Middle frontal gyrus (tissue), 1 donor: ENCODE data around the gene RNF146.
A peak's percentile ranks its signal among the peaks of the same experiment; 100 is the strongest.
"Not testable (repeated sequence)": the region's sequence is repeated elsewhere in the genome, so short reads cannot be mapped to it uniquely, and the experiment has no call there.

Experiments used
- DNase-seq: peaks from one replicate; pipeline ENCODE4 v3.0.0-alpha.2; 2015; ENCODE audit warnings: low spot score; ENCODE audit errors: extremely low spot score

RNF146 gene

GRCh38 chr6:127266178-127266891 lies at the start of gene RNF146:
Gene RNF146 (plus strand): TSS chr6:127266864. CDS start chr6:127280339, 13,475 bp downstream.
- peak; percentile 84 for DNase-seq

- DNase-seq = no peak
Observed at GRCh38 chr6:127219869-127220268, 46.8 kb upstream of the RNF146 start.

- no peak for DNase-seq
Observed at GRCh38 chr6:127221201-127221600, 45.5 kb upstream of the RNF146 start.

GRCh38 chr6:127222418-127222817 lies 44.2 kb upstream of the RNF146 start:
- no peak for DNase-seq

- no peak for DNase-seq
Observed at GRCh38 chr6:127225497-127225896, 41.2 kb upstream of the RNF146 start.

DNA sequence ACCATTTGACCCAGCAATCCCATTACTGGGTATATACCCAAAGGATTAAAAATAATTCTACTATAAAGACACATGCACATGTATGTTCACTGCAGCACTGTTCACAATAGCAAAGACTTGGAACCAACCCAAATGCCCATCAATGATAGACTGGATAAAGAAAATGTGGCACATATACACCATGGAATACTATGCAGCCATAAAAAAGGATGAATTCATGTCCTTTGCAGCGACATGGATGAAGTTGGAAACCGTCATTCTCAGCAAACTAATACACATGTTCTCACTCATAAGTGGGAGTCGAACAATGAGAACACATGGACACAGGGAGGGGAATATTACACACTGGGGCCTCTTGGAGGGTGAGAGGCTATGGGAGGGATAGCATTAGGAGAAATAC lies 32.8 kb upstream of the RNF146 start:
- DNase-seq = not testable (repeated sequence)

DNA sequence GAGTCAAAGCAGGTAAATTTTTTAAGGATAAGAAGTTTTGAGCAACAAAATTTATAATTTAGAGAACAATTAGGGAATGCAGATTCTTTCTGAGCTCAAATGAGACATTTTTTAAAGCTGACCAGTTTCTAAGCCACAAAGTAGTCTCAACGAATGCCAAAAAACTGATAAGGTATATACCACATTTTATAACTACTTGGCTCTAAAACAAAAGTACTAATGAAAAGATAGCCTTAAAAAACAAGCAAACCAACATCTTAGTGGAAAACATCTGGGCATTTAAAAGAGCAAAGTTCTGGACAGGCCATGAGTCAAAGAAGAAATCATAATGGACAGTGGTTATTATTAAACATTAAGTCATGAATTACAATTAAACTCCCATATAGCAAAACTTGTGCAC lies 23.2 kb upstream of the RNF146 start:
- no peak for DNase-seq

DNA sequence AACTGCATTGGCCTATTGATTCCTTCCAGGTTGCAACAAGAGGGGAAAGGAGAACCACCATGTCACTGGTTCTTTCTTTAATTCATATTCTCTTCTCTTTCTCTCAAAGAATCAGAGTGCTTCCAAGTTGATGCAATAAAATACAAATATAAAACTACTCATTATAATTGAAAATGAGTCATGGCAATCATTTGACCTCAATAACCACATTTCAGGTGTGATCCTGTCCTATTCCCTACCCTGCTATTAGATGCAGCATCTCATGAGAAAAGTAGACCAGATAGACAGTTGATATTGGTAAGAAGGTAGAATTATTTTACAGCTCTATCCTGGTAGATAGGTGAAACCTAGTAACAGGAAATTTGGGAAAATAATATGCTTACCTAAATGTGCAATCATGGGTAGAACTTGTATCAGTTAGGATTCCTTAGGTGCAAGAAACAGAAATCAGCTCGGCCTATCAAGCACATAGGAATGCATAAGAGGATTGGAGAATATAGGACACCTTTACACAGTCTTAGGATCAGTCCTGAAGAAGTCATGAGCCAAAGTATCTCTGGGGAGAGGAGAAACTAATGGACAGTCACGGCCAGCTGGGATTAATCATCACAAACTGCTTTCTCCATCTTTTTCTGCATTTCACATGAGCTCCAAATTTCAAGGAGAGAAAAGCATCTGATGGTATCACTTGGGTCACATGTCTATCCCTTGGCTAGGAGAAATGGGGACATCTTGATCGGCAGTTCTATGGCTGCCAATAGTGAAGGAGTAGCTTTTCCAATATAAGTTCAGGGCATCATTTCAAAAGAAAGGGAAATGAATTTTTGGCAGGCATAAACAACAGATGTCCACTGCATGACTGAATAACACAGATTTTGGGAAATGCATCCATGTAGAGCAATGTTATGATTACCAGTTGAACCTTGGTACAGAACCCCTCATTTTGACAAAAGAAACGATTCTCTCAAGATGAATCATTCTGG lies 19.3 kb upstream of the RNF146 start:
- no peak for DNase-seq

GRCh38 chr6:127249621-127250020 lies 17.0 kb upstream of the RNF146 start:
- DNase-seq = no peak

- DNase-seq = no peak
Observed at GRCh38 chr6:127255286-127255685, 11.4 kb upstream of the RNF146 start.

DNA sequence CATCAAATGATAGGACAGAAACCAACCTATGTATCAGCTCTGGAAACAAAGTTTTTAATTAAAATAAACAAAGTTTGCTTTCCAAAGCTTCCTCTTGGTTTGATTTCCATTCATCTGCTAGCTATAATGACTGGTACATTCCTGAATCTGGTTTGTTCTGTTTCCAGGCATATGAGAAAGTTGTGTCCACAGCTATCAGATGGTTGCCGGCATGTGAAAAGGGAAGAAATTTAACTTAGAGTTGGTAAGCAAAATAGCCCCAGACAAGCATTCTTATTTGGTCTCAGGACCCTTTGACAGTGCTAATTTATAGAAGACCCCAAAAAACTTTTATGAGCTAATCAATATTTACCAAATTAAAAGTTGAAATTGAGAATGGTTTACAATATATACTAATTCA lies 3.8 kb upstream of the RNF146 start:
- DNase-seq = no peak

DNA sequence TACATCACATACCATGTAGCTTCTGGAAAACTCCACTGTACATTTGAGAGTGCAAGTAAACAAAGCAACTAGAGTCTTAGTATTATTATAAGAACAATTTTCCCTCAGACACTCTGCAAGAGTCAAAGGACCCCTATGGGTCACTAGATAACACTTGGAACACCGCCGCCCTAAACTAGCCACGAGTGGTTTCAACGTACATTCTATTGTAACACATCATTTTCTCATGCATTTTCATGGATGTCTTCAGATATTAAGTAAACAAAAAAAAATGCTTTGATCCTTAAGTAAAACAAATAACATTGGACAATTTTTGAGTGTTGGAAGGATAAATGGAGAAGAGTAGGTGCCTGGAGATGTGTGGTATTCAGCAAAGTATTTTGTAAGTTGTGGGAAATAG lies 3.2 kb upstream of the RNF146 start:
- DNase-seq = no peak

DNA sequence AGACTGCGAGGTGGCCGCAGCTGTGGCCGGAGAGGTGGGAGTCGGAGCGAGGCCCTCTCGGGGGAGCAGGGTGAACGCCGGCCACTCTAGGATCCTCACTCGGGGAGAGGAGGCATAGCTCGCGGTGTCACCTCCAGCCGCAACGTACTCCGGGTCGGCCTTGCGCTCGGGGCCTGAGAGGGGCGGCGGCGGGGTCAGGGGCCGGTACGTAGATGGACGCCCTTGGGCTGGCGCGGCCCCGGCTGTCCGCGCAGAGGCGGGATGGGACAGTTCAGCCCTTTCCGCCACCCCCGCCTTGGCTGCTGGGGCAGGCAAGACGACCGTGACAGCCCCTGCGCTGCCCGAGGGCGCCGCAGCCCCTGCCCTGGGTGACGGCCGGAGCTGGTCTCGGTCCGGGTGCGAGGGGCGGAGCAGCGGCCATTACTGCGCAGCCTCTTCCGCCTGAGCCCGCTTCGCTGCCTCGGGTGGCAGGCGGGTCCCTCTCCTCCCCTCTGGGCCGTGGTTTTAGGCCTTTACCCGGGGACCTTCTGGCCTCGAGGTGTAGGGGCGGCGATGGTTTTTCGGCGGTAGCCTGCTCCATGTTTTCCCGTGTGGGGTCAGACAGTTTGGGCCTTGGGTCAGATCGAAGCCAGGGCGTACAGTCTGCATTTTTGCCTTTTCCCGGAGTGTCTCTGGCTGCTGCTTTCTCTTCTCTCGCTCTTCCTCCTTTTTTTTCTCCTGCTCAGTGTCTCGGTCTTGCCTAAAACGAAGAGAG lies 405 bp downstream of the RNF146 start:
- DNase-seq = no peak

DNA sequence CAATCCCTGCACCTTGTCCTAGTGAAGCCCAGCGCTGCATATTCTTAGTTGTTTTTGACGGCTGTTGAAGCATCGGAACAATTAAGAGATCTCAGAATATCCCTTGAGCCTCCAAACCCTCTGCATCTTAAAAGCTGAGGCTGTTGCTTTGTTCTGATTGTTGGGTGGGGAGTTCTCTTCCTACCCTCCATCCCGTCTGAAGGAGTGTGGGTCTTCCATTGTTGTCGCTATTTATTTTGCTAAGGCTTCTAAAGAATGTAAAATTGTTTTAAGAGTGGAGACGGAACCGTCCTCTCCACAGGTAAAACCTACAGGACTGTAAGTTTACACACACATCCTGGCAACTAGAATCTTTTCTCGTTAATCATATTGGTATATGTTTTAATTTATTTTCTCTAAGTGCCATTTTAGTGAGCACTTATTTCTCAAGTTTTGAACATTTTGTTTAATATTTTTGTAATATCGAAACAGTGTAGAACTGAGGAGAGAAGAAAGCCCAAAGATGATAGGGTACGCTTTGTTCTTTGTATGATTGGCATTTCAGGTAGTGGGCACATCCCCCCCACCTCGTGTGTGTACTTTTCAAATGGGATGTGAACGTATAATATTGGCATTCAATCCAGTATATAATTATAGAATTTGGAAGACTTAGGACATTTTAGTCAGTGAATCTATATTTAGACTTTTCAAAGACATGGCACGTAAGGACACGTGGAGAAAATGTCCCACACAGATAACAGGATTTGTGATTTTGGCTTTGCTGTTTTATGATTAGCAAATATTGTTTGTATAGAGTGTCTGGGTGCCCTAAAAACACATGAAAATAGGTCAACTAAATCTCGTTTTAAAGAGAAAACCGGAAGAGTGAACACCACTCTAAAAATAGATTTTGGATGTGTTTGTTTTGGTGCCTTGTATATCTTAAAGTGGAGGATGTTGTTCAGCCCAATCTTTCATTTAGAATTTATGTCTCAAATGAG lies 1.3 kb downstream of the RNF146 start:
- DNase-seq = no peak

- DNase-seq = no peak
Observed at GRCh38 chr6:127272576-127272975, 5.9 kb downstream of the RNF146 start.

DNA sequence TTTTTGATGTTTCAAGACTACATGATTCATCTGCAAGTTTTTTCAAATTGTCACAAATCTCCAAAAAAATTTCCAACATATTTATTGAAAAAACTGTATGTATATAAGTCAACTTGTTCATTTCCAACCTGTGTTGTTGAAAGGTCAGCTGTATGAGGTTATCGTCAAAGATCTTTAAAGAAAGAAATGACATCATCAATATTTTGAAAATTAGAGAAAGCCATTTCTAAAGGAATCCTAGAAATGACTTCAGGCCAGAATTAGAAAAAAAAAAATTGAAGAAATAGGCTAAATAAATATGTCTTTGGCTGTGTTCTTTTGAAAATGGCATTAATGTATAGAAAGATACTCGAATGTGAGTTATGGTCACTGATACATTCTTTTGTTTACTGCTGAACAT lies 6.8 kb downstream of the RNF146 start:
- no peak for DNase-seq

- DNase-seq = no peak
Observed at GRCh38 chr6:127276331-127276730, 9.7 kb downstream of the RNF146 start.

- DNase-seq = no peak
Observed at GRCh38 chr6:127277878-127278843, 11.5 kb downstream of the RNF146 start.

GRCh38 chr6:127279815-127280214 lies 13.2 kb downstream of the RNF146 start:
- no peak for DNase-seq
